DMS53 (cell line): ENCODE measurements around the gene TIPARP.

Experiments used
- DNase-seq: peaks from one replicate; lab custom pipeline; 2025; lab: John Stamatoyannopoulos, UW

TIPARP gene

DNA sequence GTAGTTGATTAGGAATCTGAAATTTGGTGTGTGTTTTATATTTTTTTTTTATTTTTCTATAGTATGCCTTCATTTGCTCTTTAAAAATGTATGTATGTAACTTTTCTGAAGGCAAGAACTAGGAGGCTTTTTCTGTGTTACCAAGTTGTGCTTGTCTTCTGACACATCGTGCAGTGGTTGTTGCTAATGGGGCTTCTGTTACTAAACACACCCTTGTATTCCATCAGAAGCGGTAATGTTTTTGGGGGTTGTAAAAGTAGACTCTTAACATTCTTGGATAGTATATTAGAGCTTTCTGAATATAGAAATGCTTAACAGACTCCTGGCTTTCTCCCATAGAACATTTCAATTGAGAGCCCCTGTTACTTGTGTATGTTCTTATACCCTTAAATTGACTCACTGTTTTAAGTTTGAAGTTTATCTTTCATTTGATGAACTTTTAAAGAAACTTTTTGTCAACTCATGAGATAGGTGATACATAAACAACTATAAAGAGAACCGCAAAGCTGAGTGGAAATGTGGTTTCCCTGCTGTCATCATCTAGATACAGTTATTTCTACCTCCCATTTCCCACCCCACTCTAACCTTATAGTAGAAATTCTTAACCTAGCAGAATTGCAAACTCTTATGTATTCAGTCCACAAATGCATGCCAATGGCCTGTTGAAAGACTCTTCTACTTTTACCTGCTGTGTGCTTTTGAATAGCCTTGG is 2.5 kb downstream of the TIPARP start:
- no peak for DNase-seq

DNA sequence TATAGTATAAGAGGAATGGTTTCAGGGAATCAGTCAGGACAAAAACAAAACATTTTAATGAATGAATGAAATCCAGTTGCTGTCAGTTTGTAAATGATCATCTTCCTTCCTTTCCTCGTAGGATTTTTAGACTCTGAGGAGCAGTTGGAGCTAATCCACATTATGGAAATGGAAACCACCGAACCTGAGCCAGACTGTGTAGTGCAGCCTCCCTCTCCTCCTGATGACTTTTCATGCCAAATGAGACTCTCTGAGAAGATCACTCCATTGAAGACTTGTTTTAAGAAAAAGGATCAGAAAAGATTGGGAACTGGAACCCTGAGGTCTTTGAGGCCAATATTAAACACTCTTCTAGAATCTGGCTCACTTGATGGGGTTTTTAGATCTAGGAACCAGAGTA is 3.1 kb downstream of the TIPARP start:
- DNase-seq: no peak

DNA sequence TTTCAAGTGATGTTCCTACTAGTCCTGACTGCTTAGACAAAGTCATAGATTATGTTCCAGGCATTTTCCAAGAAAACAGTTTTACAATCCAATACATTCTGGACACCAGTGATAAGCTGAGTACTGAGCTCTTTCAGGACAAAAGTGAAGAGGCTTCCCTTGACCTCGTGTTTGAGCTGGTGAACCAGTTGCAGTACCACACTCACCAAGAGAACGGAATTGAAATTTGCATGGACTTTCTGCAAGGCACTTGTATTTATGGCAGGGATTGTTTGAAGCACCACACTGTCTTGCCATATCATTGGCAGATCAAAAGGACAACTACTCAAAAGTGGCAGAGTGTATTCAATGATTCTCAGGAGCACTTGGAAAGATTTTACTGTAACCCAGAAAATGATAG is 3.8 kb downstream of the TIPARP start:
- DNase-seq: peak; percentile 9

DNA sequence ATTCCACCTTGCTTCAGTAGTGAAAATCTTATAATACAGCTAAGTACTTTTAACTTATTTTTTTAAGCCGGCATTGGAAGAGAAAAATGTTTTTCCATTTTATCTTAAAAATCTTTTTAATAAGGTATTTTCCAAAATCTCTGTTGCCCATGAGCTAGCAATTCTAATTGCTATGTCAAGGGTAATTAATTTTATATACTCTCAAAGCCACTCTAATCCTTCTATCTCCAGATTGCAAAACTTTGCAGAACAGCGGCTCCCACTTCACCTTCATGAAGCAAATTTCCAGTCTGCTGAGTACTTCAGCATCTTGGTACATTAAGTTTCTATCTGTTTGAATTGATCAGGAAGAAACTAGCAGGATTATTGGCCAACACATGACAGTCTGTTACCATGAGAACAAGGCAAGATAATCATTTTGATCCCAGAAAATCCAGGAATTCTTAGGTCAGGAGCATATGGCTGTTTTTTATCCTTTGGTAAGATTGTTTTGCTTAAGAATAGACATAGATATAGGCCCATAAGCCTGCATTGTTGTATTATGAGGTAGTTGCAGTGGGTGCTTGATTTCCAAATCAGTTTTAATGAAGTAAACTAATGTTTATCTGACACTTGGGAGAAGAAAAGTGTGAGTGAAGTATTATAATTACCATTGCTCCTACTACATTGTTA is 6.0 kb downstream of the TIPARP start:
- DNase-seq: peak; percentile 28

DNA sequence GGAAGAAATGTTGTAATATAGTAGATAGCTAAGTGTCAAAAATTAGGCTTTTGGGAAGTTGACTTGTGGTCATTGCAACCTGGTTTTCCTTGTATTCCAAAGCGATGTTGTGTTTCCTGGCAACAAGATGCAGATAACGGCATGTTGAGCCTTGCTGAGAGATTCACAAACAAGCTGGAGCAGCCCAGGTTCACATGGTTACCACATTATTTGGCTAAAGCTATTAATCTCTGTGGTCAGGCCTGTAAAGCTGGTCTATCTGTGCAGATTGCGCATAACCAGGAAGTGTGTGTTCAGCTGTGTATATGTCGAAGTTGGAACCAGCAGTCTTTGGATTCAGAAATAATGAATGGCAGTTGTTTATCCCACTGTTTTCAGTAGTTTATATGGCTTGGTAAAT is 6.6 kb downstream of the TIPARP start:
- DNase-seq: peak; percentile 90

DNA sequence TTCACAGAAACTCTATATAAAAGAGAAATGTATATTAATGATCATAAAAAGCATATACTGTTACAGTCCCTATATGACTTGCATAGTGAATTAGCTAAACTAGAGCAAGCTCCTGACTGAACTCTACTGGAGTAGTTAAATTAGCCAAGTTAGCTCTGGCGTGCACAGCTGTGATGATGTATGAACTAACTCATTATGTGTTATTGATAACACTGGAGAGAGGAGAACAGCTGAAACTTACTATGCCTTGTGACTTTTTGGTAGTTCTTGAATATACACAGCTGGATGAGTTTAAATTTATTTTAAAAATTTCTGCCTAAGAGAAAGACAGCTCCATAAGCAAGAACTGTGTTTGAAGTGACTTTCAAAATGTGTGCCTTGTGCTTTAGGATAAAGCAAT is 8.1 kb downstream of the TIPARP start:
- peak; percentile 6 for DNase-seq

DNA sequence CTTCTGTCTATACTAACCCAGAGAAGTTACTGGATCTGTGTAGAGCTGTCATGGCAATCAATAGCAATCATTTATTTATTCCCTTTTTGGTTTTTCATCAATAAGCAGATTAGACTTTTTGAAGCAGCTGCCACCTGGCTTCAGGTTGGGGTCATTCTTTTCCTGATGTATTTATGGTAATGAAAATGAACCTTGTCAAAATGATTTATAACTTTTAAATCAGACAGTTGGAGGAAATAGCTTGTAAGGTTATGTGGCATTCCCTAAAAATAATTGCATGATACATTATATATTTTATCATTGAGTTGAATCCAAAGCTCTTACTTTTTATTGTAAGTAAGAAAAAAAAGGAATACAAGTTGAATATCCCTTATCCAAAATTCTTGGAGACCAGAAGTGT is 8.6 kb downstream of the TIPARP start:
- no peak for DNase-seq

DNA sequence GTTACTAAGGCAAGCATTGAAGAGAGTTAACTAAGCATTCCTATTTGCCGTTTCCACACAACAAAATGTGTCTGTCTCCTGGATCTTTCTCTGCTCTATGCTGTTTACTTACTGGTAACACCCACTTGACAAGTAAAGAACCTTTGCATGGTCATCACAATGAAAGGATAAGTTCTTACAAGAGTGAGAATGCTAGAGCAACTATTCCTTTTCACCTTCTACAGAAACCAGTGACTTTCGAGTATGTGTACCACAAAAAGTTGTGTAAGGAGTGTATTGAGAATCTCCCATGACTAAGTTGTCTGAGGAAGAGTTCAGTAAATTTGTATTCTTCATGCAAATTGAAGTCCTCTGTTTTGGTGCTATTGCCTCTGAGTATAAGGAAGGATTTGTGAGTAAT is 10.8 kb downstream of the TIPARP start:
- peak; percentile 56 for DNase-seq

DNA sequence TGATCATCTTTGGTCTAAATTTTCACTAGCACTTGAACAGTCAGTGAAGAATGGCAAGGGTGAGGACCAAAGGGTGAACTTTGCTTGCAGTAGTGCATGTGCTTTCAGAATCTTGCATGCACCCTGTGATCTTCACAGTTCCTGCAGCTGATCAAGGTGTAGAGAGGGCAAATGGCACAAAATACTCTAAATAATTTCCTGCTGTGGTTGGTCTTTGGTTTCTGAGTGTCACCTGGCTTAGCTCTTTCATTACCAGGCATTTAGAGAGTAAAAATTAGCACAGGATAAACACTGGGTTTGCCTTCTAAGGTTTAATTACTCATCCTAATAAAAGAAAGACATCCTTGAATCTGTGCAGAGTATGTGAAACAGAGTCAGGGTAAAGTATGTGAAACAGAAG is 11.4 kb downstream of the TIPARP start:
- no peak for DNase-seq

DNA sequence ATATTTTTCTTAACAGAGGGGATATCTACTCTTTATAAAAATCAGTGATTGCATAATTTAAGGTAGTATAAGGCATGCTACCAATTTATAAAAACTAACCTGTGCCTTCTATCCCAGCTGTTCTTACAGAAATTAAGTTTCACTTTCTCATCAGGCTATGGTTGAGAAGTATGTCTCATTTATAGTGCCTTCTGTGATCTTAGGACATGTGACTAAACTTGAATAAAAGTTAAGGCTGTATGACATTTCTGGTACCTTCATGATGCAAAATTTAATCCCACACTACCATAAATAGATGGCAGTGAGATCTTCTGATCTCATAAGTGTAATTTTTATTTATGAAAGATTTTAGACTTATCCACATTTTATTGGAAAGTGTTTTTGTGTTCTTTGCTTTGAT is 12.6 kb downstream of the TIPARP start:
- no peak for DNase-seq

DNA sequence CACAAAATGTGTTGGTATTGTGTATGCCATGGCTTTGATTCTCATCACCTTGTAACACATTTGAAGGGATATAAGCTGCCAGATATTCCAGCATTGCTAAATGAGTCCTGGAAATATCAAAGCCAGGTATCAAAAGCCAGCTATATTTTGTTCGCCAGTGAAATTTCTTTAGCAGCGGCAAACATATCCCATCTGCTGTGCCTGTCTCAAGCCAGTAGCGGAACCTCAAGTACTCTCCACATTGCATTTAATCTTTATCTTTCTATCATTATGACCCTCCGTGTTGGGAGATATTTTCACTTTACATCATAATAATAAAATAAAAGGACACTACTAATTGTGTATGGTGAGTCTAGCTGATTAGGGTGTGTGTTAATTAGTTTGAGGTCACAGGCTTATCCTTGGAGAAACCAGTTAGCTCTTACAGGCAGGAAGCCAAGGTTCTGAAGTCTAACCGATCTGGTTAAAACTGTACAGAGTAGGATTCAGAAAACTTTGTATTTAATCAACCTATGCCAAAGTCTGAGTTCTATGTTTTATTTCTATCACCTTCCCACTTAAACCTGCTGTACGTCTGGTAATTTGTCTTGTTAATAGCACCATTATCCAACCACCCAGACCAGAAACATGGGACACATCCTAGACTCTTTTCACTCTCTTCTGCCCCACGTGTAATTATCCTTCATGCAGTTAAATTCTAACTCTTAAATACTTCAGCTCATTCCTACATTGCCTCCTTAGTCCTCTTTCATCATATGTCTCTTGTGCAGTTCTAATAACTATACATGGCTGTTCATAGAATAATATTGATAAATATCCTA is 14.5 kb downstream of the TIPARP start:
- no peak for DNase-seq

DNA sequence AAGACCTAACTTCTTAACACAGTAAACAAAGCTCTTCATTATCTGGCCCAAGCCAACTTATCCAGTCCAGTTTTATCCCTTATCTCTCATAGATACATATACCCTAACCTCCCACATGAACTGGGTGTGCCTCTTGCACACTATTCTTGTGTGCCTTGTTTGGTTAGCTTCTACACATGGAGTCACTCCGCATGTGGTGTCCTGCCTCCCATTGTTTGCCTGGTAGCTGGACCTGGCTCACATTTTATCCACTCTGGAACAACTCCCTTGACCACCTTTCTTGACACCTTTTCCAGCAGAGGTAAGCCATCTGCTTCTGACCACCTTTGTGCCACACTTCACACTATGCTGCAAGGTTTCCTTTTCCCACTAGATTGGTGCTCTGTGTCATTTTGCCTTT is 15.2 kb downstream of the TIPARP start:
- peak; percentile 6 for DNase-seq

DNA sequence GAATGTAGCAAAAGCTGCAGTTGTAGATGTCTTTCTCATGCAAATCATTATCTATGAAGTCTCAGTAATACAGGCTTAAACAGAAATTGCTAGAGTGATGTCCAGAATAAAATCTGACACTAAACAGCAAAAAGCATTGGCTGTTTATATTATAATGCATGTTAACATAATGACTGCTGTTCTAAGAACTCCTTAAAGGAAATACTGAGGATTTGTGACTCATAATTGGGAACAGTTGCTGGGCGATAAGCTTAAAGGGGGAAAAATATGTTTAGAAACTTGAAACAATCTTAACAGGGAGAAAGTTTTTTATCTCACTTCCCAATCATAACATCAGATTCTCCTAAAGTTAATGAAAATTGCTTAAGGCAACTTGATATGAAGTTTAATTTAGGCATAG is 17.5 kb downstream of the TIPARP start:
- DNase-seq: no peak

DNA sequence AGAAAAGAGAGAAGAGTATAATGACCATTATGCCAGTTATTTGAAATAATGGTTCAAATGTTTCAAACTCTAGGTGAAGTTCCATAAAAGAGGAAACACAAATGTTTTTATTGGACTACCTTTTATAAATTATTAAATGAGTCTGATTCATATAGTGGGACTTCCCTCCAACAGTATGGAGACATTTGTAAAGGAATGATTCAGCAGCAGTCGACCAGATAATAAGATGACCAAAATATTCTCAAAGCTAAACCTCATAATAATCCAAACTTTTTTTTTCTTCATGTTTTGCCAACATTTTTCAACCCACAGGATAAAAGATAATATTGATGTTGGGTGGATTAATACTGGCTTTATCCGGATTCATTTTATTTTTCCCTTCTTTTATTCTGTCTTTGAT is 18.8 kb downstream of the TIPARP start:
- no peak for DNase-seq

DNA sequence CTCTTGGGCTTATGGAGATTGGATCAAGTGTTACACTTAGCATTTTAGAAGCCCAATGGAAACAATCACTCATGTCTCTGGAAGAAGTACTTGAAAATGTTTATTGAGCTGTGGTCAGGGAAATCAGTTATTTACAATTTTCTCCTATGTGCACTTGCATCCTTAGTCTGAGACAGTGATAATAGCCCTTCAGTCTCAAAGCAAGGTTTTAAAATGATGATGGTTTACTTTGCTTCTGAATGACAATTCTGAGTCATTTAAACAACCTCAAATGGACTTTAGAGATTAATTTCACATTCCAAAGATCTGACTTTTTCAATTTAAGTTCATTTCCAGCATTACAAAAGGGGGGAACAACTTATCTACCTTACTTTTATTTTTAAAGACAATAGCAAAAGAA is 20.1 kb downstream of the TIPARP start:
- DNase-seq: no peak

DNA sequence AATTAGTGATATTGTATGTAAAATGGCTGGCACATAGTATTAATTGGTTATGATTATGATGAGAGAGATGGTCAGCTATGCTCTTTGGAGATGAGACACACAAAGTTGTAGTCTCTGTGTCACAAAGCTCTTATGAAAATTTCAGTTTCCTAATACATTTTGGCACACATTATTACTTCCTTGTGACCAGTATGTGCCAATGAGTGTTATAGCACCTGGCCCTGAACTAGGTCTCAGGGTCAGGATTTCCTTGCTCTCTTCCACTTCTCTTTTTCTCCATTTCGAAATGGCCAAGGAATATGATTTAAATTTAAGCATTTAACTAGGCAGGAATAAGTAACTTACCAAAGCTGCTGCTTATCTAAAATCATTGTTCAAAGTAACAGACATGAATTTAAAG is 28.0 kb downstream of the TIPARP start:
- DNase-seq: no peak

DNA sequence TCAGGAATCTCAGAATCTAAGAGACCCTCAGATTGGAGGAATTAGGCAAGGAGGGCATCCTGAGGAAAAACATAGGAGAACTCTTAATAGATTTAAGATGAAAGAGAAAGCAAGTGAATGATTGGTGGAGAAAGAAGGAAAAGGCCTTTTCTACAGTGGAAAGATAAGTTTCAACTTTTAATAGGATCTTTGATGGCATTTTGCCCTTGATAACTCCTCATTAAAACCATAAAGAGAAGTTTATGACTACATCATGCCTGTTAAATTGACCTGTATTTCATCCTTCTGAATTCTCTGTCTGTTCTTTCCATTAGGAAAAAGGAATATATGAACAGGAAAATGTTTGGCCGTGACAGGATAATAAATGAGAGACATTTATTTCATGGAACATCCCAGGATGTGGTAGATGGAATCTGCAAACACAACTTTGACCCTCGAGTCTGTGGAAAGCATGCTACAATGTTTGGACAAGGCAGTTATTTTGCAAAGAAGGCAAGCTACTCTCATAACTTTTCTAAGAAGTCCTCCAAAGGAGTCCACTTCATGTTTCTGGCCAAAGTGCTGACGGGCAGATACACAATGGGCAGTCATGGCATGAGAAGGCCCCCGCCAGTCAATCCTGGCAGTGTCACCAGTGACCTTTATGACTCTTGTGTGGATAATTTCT is 30.1 kb downstream of the TIPARP start:
- no peak for DNase-seq

DNA sequence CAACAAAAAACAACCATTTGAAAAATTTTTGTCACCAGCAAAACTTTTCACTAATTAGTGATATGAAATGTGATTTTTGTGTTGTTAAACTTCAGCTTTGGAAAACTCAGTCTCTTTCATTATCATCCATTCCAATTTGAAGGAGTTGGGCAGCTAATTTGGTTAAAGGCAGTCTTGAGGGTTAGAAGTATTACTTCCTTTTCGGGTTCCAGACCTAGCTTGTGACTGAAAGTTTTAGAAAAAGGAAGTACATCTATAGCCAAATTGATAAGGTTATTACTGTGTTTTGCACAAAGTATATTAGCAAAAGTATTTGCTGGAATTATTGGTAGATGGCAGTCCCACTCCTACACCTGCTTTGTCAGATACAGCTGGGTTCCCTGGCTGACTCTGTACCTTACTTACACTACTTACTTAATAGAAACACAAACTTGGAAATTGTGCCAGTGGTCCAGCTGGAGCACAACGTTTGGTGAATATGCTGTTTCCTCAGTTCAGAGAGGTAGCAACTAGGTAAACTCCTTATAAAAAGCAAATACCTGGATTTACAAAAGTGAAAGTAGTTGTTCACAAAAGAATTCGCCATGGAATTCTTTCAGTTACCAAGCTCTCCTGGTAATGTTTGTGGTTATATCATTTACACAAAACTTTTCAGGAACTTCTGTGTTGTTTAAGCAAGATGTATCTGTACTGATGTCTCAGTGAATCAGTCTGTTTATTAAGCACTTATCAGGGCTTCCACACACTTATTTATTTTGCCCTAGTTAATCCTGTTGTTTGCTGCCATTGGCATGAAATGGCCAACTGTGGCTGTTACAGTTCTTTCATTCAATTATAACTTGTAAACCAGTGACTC is 31.6 kb downstream of the TIPARP start:
- peak; percentile 53 for DNase-seq

DNA sequence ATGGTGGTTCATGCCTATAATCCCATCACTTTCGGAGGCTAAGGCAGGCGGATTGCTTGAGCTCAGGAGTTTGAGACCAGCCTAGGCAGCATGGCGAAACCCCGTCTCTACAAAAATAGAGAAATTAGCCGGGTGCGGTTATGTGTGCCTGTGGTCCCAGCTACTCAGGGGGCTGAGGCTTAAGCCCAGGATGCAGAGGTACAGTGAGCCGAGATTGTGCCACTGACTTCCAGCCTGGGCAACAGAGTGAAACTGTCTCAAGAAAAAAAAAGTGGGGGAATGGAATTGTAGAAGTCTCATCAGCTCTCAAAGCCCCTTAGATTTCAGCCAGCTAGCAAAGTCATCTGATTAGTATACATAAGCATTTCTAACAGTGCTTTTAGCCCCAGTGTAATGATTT is 33.2 kb downstream of the TIPARP start:
- DNase-seq: no peak

DNA sequence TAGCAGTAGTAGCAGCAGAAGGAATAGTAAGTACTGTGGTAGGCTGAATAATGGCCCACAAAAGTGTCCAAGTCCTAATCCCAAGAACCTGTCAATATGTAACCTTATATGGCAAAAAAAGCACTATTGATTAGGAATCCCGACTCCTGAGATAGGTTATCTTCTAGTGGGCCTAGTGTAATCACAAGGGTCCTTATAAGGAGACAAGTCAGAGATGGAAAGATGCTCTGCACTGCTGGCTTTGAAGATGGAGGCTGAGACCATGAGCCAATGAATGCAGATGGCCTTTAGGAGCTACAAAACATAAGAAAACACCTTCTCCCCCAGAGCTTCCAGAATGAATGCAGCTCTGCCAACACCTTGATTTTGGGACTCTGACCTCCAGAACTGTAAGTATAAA is 36.0 kb downstream of the TIPARP start:
- DNase-seq: no peak

DNA sequence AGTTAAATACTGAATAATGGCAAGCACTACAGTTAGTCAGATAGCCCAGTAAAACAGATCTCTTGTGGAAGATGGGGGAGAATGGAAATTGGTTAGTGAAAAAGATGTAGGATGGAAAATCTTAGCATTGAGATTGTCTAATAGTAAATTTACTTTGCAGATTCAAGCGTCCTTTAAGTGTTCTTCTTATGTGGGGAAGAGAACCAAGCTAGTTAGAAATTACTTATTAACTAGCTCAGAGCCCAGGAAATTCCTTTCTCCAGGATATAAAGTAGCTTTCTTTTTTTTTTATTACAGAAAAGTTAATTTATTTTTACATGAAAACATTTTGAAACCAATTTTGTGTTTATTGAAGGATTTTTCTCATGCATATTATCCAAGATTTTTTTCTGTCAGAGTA is 36.7 kb downstream of the TIPARP start:
- DNase-seq: peak; percentile 35

DNA sequence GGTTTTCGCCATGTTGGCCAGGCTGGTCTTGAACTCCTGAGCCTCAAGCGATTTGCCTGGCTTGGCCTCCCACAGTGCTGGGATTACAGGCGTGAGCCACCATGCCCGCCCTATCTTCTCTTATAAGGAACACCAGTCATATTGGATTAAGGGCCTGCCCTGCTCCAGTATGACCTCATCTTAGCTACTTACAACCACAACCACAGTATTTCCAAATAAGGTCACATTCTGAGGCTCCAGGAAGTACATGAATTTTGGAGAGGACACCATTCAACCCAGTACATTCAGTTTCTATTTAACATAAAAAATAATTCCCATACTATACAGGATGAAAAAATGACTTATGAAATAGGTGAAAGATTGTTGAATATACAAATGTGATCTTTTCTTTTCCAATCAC is 37.6 kb downstream of the TIPARP start:
- DNase-seq: peak; percentile 43
